Stimulated activated memory B cell treated with anti-CD40 and anti-IgM and Interleukin-4, amounts not matched to agents 10 μg/mL and 1 μg/mL and 100 μg/mL, for 72 hours (primary cell): Measurements from ENCODE around the gene NFATC2.

Experiments used
- ATAC-seq: fragments of 150-1000 bp; cut with Tn5 transposase; 2 replicates; pipeline ENCODE4 v1.10.0; 2021
- H3K27ac Mint-ChIP-seq: one replicate; pipeline ENCODE4 v1.8.0; 2022; ENCODE audit warnings: mild to moderate bottlenecking, mixed read lengths
- H3K27me3 Mint-ChIP-seq: one replicate; pipeline ENCODE4 v1.8.0; 2022; ENCODE audit warnings: mixed read lengths
- H3K36me3 Mint-ChIP-seq: one replicate; pipeline ENCODE4 v1.8.0; 2022; ENCODE audit warnings: mixed read lengths
- H3K4me1 Mint-ChIP-seq: one replicate; pipeline ENCODE4 v1.8.0; 2022; ENCODE audit warnings: mixed read lengths
- H3K4me3 Mint-ChIP-seq: one replicate; pipeline ENCODE4 v1.8.0; 2022; ENCODE audit warnings: mild to moderate bottlenecking, moderate library complexity, mixed read lengths
- H3K9me3 Mint-ChIP-seq: one replicate; pipeline ENCODE4 v1.8.0; 2022; ENCODE audit warnings: mixed read lengths

NFATC2 gene

GRCh38 chr20:51444922-51445438, 97.5 kb downstream of the NFATC2 start:
- no peak overlapping the region for H3K4me3 Mint-ChIP-seq
- no peak for ATAC-seq
- no peaks in the 10 kb centered on the region for H3K27me3 Mint-ChIP-seq
- H3K36me3 Mint-ChIP-seq, result peaks cover 67% of the 10 kb centered on the region
- no peak overlapping the region for H3K27ac Mint-ChIP-seq
- no peaks in the 10 kb centered on the region for H3K9me3 Mint-ChIP-seq
- H3K4me1 Mint-ChIP-seq, result peaks cover 50% of the 10 kb centered on the region

- Mint-ChIP-seq H3K4me1 (peaks cover 55% of the 10 kb centered on the region), H3K4me3 (no peak overlapping the region), H3K27me3 (no peaks in the 10 kb centered on the region), H3K36me3 (peaks cover 71% of the 10 kb centered on the region), H3K9me3 (no peaks in the 10 kb centered on the region), H3K27ac (no peak overlapping the region)
- ATAC-seq, result no peak
Measured at GRCh38 chr20:51444467-51444866, 98.1 kb downstream of the NFATC2 start.

- H3K27me3 Mint-ChIP-seq, result no peaks in the 10 kb centered on the region
- H3K36me3 Mint-ChIP-seq, result peaks cover 71% of the 10 kb centered on the region
- peaks cover 61% of the 10 kb centered on the region for H3K4me1 Mint-ChIP-seq
- H3K27ac Mint-ChIP-seq, result peak overlapping the region; percentile 56
- ATAC-seq, result peak; percentile 60
- H3K9me3 Mint-ChIP-seq, result no peaks in the 10 kb centered on the region
- H3K4me3 Mint-ChIP-seq, result no peak overlapping the region
Measured at GRCh38 chr20:51442602-51443001, 99.9 kb downstream of the NFATC2 start.

GRCh38 chr20:51440589-51440988, 101.9 kb downstream of the NFATC2 start:
- Mint-ChIP-seq H3K27me3 (no peaks in the 10 kb centered on the region), H3K4me1 (peaks cover 53% of the 10 kb centered on the region), H3K4me3 (no peak overlapping the region), H3K9me3 (no peaks in the 10 kb centered on the region), H3K27ac (peak overlapping the region; percentile 67), H3K36me3 (peaks cover 72% of the 10 kb centered on the region)
- ATAC-seq, result no peak

- Mint-ChIP-seq H3K27me3 (no peaks in the 10 kb centered on the region), H3K4me3 (no peak overlapping the region), H3K36me3 (peaks cover 73% of the 10 kb centered on the region), H3K4me1 (peaks cover 42% of the 10 kb centered on the region), H3K9me3 (no peaks in the 10 kb centered on the region), H3K27ac (peak overlapping the region; percentile 67)
- ATAC-seq, result no peak
Measured at GRCh38 chr20:51439160-51439689, 103.3 kb downstream of the NFATC2 start.

GRCh38 chr20:51438136-51438535, 104.4 kb downstream of the NFATC2 start:
- ATAC-seq, result no peak
- Mint-ChIP-seq H3K4me1 (peaks cover 37% of the 10 kb centered on the region), H3K27ac (peak overlapping the region; percentile 21), H3K27me3 (no peaks in the 10 kb centered on the region), H3K36me3 (peaks cover 68% of the 10 kb centered on the region), H3K9me3 (no peaks in the 10 kb centered on the region), H3K4me3 (no peak overlapping the region)

GRCh38 chr20:51437182-51437924, 105.2 kb downstream of the NFATC2 start:
- H3K27ac Mint-ChIP-seq, result peak overlapping the region; percentile 21
- no peak overlapping the region for H3K4me3 Mint-ChIP-seq

GRCh38 chr20:51434580-51435247, 107.8 kb downstream of the NFATC2 start:
- Mint-ChIP-seq H3K9me3 (no peaks in the 10 kb centered on the region), H3K27me3 (no peaks in the 10 kb centered on the region), H3K36me3 (peaks cover 82% of the 10 kb centered on the region), H3K4me3 (no peak overlapping the region), H3K27ac (peak overlapping the region; percentile 12), H3K4me1 (peaks cover 44% of the 10 kb centered on the region)
- no peak for ATAC-seq

More at GRCh38 chr20:51437182-51437924, 105.2 kb downstream of the NFATC2 start:
- ATAC-seq, result no peak
- H3K36me3 Mint-ChIP-seq, result peaks cover 71% of the 10 kb centered on the region
- H3K9me3 Mint-ChIP-seq, result no peaks in the 10 kb centered on the region
- peaks cover 36% of the 10 kb centered on the region for H3K4me1 Mint-ChIP-seq
- no peaks in the 10 kb centered on the region for H3K27me3 Mint-ChIP-seq

- H3K9me3 Mint-ChIP-seq, result no peaks in the 10 kb centered on the region
- no peak for ATAC-seq
- H3K4me1 Mint-ChIP-seq, result peaks cover 44% of the 10 kb centered on the region
- no peak overlapping the region for H3K4me3 Mint-ChIP-seq
- no peak overlapping the region for H3K27ac Mint-ChIP-seq
- H3K27me3 Mint-ChIP-seq, result no peaks in the 10 kb centered on the region
- H3K36me3 Mint-ChIP-seq, result peaks cover 82% of the 10 kb centered on the region
Measured at GRCh38 chr20:51434026-51434425, 108.5 kb downstream of the NFATC2 start.

GRCh38 chr20:51432875-51433274, 109.6 kb downstream of the NFATC2 start:
- Mint-ChIP-seq H3K4me3 (no peak overlapping the region), H3K36me3 (peaks cover 82% of the 10 kb centered on the region), H3K27ac (no peak overlapping the region), H3K4me1 (peaks cover 40% of the 10 kb centered on the region), H3K9me3 (no peaks in the 10 kb centered on the region), H3K27me3 (no peaks in the 10 kb centered on the region)
- ATAC-seq, result no peak

GRCh38 chr20:51432251-51432784, 110.2 kb downstream of the NFATC2 start:
- no peak for ATAC-seq
- Mint-ChIP-seq H3K27ac (no peak overlapping the region), H3K4me3 (no peak overlapping the region), H3K4me1 (peaks cover 41% of the 10 kb centered on the region), H3K36me3 (peaks cover 83% of the 10 kb centered on the region), H3K27me3 (no peaks in the 10 kb centered on the region), H3K9me3 (no peaks in the 10 kb centered on the region)

GRCh38 chr20:51431321-51431720, 111.2 kb downstream of the NFATC2 start:
- Mint-ChIP-seq H3K9me3 (no peaks in the 10 kb centered on the region), H3K27me3 (no peaks in the 10 kb centered on the region), H3K36me3 (peaks cover 86% of the 10 kb centered on the region), H3K4me3 (no peak overlapping the region), H3K27ac (peak overlapping the region; percentile 73), H3K4me1 (peaks cover 51% of the 10 kb centered on the region)
- ATAC-seq, result no peak

- peaks cover 86% of the 10 kb centered on the region for H3K36me3 Mint-ChIP-seq
- no peaks in the 10 kb centered on the region for H3K9me3 Mint-ChIP-seq
- H3K4me1 Mint-ChIP-seq, result peaks cover 60% of the 10 kb centered on the region
- ATAC-seq, result no peak
- H3K27me3 Mint-ChIP-seq, result no peaks in the 10 kb centered on the region
- H3K4me3 Mint-ChIP-seq, result no peak overlapping the region
- peak overlapping the region; percentile 35 for H3K27ac Mint-ChIP-seq
Measured at GRCh38 chr20:51430198-51430950, 112.1 kb downstream of the NFATC2 start.

- no peaks in the 10 kb centered on the region for H3K9me3 Mint-ChIP-seq
- H3K36me3 Mint-ChIP-seq, result peaks cover 80% of the 10 kb centered on the region
- no peak for ATAC-seq
- H3K27me3 Mint-ChIP-seq, result no peaks in the 10 kb centered on the region
- no peak overlapping the region for H3K4me3 Mint-ChIP-seq
- H3K27ac Mint-ChIP-seq, result peak overlapping the region; percentile 35
- H3K4me1 Mint-ChIP-seq, result peaks cover 67% of the 10 kb centered on the region
Measured at GRCh38 chr20:51429696-51430095, 112.8 kb downstream of the NFATC2 start.

GRCh38 chr20:51429144-51429482, 113.4 kb downstream of the NFATC2 start:
- no peaks in the 10 kb centered on the region for H3K9me3 Mint-ChIP-seq
- no peaks in the 10 kb centered on the region for H3K27me3 Mint-ChIP-seq
- H3K27ac Mint-ChIP-seq, result no peak overlapping the region
- peaks cover 73% of the 10 kb centered on the region for H3K4me1 Mint-ChIP-seq
- ATAC-seq, result no peak
- peaks cover 75% of the 10 kb centered on the region for H3K36me3 Mint-ChIP-seq
- H3K4me3 Mint-ChIP-seq, result no peak overlapping the region
